Type B pancreatic cell (in vitro differentiated cells): ENCODE measurements around the gene RNF8. TPM values are rescaled to one million over a fixed set of nuclear protein-coding genes. Genes with fewer than 3 reads are reported as not detected.

ENCODE experiments used
- DNase-seq: peaks from one replicate; pipeline ENCODE4 v3.0.0; 2021; ENCODE audit warnings: mixed read lengths; ENCODE audit not compliant: unreplicated experiment; ENCODE audit errors: extremely low spot score
- H3K27ac Mint-ChIP-seq: 2 replicates; pipeline ENCODE4 v1.8.0; 2021; ENCODE audit warnings: mild to moderate bottlenecking, mixed read lengths
- H3K27me3 Mint-ChIP-seq: 2 replicates; pipeline ENCODE4 v1.8.0; 2021; ENCODE audit warnings: mixed read lengths
- H3K36me3 Mint-ChIP-seq: 2 replicates; pipeline ENCODE4 v1.8.0; 2021; ENCODE audit warnings: mixed read lengths
- H3K4me1 Mint-ChIP-seq: one replicate; pipeline ENCODE4 v1.8.0; 2021; ENCODE audit warnings: mixed read lengths; ENCODE audit not compliant: unreplicated experiment
- H3K4me3 Mint-ChIP-seq: 2 replicates; pipeline ENCODE4 v1.8.0; 2021; ENCODE audit warnings: mild to moderate bottlenecking, mixed read lengths
- H3K9me3 Mint-ChIP-seq: 2 replicates; pipeline ENCODE4 v1.8.0; 2021; ENCODE audit warnings: mixed read lengths
- total RNA-seq: library from RNA; stranded (reverse); gene quantifications from 2 replicates; pipeline ENCODE4 v1.2.1, GENCODE V29; 2021; ENCODE audit warnings: low replicate concordance
- TF ChIP-seq, protein P1 (sequence below): fragments of 200-600 bp; sonication (generic); conservative IDR thresholded peaks from 2 replicates; pipeline ENCODE4 v1.5.0; 2021; ENCODE audit warnings: antibody characterized with exemption, mild to moderate bottlenecking

The RNF8 gene
- total RNA-seq, 1 donor from 2014 or later, result 38.6 TPM

DNA sequence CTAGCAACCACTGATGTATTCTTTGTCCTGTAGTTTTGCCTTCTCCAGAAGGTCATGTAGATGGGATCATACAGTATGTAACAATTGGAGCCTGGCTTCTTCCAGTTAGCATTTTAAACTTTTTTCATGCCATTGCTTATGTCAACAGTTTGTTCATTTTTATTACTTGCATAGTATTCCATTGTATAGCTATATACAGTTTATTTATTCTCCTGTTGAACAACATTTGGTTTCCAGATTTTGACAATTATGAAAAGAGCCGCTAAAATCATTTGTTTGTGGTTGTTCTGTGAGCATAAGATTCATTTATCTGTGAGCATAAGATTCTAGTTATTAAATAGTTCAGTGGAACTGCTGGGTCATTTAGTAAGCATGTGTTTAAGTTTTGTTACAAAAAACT, 55.7 kb downstream of the RNF8 start:
- DNase-seq, result no peak
- TF ChIP-seq, protein P1, sequence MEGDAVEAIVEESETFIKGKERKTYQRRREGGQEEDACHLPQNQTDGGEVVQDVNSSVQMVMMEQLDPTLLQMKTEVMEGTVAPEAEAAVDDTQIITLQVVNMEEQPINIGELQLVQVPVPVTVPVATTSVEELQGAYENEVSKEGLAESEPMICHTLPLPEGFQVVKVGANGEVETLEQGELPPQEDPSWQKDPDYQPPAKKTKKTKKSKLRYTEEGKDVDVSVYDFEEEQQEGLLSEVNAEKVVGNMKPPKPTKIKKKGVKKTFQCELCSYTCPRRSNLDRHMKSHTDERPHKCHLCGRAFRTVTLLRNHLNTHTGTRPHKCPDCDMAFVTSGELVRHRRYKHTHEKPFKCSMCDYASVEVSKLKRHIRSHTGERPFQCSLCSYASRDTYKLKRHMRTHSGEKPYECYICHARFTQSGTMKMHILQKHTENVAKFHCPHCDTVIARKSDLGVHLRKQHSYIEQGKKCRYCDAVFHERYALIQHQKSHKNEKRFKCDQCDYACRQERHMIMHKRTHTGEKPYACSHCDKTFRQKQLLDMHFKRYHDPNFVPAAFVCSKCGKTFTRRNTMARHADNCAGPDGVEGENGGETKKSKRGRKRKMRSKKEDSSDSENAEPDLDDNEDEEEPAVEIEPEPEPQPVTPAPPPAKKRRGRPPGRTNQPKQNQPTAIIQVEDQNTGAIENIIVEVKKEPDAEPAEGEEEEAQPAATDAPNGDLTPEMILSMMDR, result no peak
- H3K4me1 Mint-ChIP-seq, result no peaks in the 10 kb centered on the region
- no peaks in the 10 kb centered on the region for H3K36me3 Mint-ChIP-seq
- no peak overlapping the region for H3K4me3 Mint-ChIP-seq
- no peak overlapping the region for H3K27ac Mint-ChIP-seq
- no peaks in the 10 kb centered on the region for H3K27me3 Mint-ChIP-seq
- no peaks in the 10 kb centered on the region for H3K9me3 Mint-ChIP-seq

GRCh38 chr6:37417393-37417792, 63.6 kb downstream of the RNF8 start:
- Mint-ChIP-seq H3K9me3 (peaks cover 5% of the 10 kb centered on the region), H3K36me3 (no peaks in the 10 kb centered on the region), H3K27me3 (no peaks in the 10 kb centered on the region), H3K4me1 (no peaks in the 10 kb centered on the region), H3K27ac (no peak overlapping the region), H3K4me3 (no peak overlapping the region)
- TF ChIP-seq, protein P1, result no peak
- no peak for DNase-seq

DNA sequence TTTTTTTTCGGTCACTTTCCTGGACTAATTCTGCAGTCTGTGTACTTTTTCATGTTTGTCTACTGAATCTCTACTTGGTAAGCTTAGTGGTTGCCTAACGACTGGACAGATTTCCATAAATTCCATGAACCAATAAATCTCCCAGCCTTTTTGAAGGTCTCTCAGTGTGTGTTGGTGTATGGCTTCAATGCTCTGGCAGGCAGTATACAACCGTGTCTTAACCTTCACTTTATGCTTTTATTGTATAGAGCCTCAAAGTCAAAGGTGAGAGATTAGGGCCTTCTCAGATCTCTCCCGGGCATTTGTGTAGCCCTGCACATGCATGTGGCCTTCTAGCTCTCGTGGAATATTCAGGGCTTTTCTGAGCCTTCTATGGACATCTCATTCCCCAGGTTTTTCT, 64.9 kb downstream of the RNF8 start:
- DNase-seq, result no peak
- TF ChIP-seq, protein P1, result no peak
- no peaks in the 10 kb centered on the region for H3K4me1 Mint-ChIP-seq
- no peak overlapping the region for H3K4me3 Mint-ChIP-seq
- H3K9me3 Mint-ChIP-seq, result peaks cover 5% of the 10 kb centered on the region
- H3K36me3 Mint-ChIP-seq, result no peaks in the 10 kb centered on the region
- H3K27ac Mint-ChIP-seq, result no peak overlapping the region
- no peaks in the 10 kb centered on the region for H3K27me3 Mint-ChIP-seq

DNA sequence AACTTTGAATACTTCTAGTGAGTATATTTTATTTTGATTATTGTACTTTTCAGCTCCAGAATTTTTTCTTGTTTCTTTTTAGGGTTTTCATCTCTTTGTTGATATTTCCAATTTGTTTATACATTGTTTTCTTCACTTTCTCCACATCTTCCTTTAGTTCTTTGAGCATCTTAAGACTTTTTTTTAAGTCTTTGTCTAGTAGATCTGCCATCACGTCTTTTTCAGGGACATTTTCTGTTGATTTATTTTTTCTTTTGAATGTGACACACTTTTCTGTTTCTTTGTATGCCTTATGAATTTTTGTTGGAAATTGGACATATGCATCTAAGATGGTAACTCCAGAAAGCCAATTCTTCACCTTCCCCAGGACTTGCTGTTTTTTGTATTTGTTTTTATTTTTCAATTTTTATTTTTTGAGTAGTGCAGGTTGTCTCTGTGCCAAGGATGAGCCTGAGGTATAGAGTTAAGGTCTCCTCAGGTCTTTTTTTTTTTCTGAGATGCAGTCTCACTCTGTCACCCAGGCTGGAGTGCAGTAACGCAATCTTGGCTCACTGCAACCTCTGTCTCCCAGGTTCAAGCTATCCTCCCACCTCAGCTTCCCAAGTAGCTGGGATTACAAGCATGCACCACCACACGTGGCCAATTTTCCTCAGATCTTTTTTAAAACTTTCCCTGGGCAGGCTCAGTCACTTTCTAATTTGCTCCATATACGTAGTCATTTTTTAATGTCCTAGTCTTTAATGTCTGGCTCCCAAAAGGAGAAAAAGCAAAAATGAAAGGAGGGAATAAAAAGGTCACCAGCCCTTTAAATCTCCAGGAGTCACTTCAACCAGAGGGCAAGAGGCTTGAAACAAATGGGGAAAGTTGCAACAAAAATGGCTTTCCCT, 72.5 kb downstream of the RNF8 start:
- DNase-seq, result no peak
- H3K9me3 Mint-ChIP-seq, result no peaks in the 10 kb centered on the region
- H3K27me3 Mint-ChIP-seq, result peaks cover 18% of the 10 kb centered on the region
- no peak overlapping the region for H3K4me3 Mint-ChIP-seq
- H3K27ac Mint-ChIP-seq, result no peak overlapping the region
- no peaks in the 10 kb centered on the region for H3K4me1 Mint-ChIP-seq
- TF ChIP-seq, protein P1, result no peak
- no peaks in the 10 kb centered on the region for H3K36me3 Mint-ChIP-seq

GRCh38 chr6:37426945-37427510, 73.2 kb downstream of the RNF8 start:
- DNase-seq, result no peak
- no peaks in the 10 kb centered on the region for H3K9me3 Mint-ChIP-seq
- H3K27me3 Mint-ChIP-seq, result peaks cover 18% of the 10 kb centered on the region
- H3K36me3 Mint-ChIP-seq, result no peaks in the 10 kb centered on the region
- TF ChIP-seq, protein P1, result no peak
- H3K4me3 Mint-ChIP-seq, result no peak overlapping the region
- peaks cover under 1% of the 10 kb centered on the region for H3K4me1 Mint-ChIP-seq
- H3K27ac Mint-ChIP-seq, result no peak overlapping the region
